HG03139 (cell line): Measurements from ENCODE around the gene KIAA1217.
"Not testable (repeated sequence)": the region's sequence is repeated elsewhere in the genome, so short reads cannot be mapped to it uniquely, and the experiment has no call there.

Source experiments
- ATAC-seq: cut with Tn5 transposase; IDR thresholded peaks from one replicate; pipeline ENCODE4 v1.9.1; 2021; ENCODE audit not compliant: unreplicated experiment

KIAA1217 gene

GRCh38 chr10:24462291-24462813 lies 253.4 kb downstream of the KIAA1217 start:
- no peak for ATAC-seq

DNA sequence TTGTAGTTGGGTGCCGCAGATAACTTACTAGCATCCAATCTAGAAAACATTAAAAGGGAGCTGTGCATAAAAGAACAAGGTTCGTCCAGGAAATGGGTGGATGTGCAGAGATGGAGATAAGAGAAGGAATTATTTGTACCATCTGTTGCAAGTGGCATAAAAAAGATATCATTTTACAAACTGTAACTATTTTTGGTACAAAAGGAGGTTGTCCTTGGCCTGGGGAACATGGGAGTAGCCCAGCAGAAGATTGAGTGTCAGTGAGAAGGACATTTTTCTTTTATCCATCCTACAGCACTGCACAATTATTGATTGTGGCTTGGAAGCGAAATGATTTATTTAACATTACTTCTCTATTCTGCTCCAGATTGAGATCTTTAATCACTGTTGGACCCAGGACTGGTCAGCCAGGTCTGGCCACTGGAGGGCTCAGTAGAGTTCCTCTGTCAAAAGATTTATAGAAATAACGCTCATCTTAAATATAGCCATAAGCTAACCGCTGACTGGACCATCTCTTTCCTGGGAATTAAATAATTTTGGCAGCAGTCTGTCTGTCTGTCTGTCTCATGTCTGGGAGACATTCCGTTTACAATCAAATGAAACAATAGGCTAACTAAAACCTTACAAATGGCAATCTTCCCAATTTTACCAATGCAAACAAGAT lies 254.1 kb downstream of the KIAA1217 start:
- no peak for ATAC-seq

- no peak for ATAC-seq
These were observed 254.9 kb downstream of the KIAA1217 start for GRCh38 chr10:24463611-24464426.

- ATAC-seq, result no peak
These were observed 256.4 kb downstream of the KIAA1217 start for GRCh38 chr10:24465124-24465874.

DNA sequence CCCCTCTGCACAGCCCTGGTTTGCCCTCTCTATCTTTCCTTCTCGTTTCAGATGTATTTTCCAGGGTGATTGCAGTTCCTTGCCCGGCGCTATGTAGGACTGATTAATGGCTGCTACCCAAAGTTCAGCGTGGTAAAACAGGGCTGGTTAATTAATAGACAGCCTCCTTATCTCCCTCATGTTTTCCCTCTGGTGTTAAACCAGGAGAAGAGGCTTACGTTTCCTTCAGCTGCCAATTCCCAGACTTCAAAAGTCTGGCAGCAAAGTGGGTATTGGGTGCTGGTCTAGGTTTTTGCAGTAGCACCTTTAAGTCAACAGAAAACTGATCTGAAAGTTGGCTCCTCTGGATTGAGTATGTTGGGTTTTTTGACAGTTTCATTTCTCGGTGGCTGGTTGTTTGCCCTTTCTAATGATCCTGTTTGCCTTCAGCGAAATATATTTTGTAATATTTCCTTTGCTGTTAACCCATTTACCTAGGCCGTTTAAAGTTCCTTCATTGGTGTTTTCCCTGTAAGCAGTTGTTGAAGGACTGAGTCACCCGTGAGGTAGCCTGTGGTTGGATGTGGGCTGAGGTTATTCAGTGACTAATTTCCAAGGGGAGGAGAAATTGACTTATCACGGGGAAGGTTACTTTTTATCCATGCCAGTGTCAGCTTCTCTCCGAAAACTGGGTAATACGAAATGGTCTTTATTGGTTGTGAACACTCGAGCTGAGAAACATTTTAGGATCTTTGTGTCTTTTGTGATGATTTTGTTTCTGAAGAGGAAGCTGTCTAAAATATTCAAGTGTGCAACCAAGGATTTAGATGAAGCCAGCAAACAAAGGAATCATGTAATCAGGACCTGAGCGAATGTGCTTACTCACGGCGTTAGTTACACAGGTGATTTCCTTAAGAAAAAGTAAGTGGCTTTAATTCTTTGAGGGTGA lies 257.2 kb downstream of the KIAA1217 start:
- ATAC-seq, result no peak

DNA sequence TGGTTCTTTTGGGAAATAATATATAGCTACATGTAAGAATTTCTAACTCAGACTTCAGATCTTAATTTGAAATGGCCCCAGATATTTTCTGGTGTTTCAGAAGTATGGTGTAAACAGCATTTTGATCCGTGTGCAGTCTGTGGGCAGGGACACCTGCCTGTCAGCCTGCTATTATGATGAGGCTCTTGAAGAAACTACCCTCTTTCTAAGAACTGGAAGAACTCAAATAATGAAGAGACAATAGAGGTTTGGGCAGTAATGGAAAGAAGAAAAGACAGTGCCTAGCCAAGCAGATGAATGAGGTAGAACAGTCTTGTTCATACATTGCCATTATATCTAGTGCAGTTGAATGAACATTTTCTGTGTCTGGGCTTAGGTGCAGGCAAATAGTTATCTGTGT lies 258.2 kb downstream of the KIAA1217 start:
- no peak for ATAC-seq

DNA sequence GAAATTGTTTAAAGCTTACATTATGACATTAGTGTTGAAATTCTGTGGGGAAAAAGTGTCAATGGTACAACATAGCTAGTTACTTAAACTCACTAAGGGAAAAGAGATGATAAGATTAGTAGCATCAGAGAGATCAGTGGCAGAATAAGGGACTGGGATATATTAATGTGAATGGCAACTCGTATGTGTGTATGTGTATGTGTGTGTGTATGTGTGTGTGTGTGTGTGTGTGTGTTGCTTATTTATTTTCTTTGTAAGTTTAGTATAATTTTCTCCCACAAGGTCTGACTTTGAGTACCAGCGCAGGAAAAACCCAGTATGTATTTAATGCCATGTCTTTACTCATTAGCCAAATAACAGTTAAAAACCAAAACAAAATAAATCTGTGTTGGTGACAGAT lies 258.7 kb downstream of the KIAA1217 start:
- no peak for ATAC-seq

GRCh38 chr10:24468281-24468751 lies 259.4 kb downstream of the KIAA1217 start:
- ATAC-seq, result no peak

DNA sequence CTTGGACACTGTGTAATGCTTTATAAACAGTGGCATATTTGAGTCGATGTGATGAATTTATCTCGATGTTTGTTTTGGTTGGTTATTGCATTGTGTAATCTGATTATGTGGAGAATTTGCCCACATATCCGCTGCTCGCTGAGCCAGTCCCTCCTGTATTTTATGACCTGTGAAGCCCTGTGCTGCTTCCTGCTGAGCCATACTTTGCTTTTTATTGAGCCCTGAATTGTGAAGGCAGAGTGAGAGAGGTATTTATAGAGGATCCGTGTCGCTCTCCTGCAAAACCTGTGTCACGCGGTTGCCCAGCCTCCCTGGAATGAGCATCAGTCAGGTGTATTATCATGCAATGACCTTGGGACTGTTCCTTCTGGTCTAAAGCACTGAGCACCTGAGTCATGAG lies 261.1 kb downstream of the KIAA1217 start:
- no peak for ATAC-seq

DNA sequence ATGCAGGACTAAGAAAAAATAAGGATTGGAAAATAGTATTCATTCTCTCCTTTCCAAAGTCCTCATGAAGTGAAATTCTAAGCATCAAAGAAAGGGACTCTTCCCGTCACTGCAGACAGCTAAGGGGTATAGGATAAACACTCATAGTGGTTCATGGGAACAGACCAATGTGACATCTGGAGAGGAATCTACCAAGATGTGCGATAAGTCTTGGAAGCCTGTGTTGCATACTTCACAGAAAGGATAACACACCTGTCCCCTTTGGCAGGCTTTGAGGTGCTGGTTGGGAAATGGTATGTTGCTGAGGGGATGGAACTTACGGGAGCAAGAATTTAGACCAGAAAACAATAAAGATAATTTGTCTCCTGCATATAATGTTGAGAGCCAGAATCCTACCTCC lies 266.7 kb downstream of the KIAA1217 start:
- ATAC-seq, result no peak

- no peak for ATAC-seq
These were observed 268.2 kb downstream of the KIAA1217 start for GRCh38 chr10:24476913-24477701.

DNA sequence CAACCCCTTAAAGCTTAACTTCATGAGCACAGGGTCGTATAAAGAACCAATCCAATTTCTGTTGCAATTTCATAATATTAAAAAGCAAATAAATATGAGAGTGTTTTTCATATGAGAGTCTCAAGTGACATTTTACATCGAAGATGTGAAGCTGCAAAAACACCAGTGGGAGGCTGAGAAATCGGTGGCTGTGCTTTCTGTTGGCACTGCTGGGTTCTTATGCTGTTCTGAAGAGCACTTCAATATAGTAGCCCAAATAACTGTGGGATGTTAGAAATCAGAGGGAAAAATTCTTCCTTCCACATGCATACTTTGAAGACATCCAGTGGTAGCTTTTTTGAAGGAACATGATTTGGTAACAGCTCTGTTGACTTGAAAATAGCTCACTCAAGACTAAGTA lies 269.0 kb downstream of the KIAA1217 start:
- ATAC-seq, result no peak

DNA sequence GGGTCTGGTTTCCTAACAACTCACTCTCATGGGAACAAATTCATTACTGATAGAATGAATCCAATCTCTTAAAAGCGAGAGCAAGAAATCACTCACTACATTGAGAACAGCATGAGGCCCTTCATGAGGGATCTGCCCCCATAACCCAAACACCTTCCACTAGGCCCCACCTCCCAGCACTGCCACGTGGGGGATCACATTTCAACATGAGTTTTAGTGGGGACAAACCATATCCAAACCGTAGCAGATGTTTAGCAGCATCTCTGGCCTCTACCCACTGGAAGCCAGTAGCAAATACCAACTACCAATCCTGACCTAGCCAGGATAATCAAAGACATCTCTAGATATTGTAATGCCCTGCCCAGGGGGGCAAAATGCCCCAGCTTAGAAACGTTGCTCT lies 270.9 kb downstream of the KIAA1217 start:
- ATAC-seq, result no peak

DNA sequence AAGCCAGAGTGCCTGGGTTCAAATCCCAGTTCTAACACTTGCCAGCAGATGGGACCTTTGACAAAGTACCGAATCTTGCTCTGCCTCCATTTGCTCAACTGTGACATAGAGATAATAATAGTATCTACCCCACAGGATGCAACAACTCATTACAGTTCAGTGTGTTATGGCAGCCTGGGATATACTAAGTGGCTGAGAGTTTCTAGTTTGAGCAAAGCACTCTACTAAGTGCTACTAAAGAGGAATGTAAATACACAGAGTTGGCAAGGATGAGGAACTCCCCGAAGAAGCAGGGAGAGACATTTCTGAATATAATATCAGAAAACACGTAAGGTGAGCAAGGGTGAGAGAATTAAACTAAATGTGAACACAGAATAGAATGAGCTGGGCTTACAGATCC lies 271.5 kb downstream of the KIAA1217 start:
- no peak for ATAC-seq

DNA sequence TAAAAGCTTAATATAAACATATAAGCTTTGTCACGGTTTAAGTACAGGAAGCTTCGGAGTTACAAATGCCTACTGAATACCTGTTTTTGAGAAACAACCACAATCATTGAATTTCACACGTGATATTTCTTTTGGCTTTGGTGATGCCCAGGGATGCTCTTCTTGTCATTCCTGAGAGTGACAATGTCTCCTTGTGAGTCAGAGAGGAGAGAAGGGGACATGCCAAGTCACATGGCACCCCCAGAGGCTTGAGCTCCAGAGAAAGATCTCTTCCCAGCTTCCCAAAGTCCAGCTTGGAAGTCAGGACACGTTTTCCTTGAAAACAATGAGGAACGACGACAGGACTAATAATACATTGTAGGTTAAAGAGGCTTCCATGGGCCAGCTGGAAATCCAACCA lies 272.3 kb downstream of the KIAA1217 start:
- no peak for ATAC-seq

- not testable (repeated sequence) for ATAC-seq
These were observed 273.8 kb downstream of the KIAA1217 start for GRCh38 chr10:24482713-24483112.

DNA sequence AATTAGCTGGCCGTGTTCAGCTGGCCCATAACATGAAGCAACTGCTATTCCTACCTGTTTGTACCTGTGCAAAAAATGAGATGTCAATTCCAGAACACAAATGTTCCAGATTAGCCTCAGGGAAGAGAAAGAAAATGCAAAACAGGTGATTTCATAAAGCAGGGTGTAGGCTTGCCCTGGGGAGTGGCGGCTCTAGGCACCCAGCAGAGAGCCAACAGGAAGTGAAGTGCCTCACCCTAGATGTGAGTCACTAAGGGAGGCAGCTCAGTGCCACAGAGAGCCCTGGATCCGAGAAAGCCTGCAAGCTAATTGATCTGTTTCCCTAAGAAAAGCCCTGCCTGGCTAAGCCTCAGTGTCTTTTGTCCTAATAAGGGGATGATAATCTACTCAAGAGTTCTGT lies 274.8 kb downstream of the KIAA1217 start:
- peak; percentile 71 for ATAC-seq

DNA sequence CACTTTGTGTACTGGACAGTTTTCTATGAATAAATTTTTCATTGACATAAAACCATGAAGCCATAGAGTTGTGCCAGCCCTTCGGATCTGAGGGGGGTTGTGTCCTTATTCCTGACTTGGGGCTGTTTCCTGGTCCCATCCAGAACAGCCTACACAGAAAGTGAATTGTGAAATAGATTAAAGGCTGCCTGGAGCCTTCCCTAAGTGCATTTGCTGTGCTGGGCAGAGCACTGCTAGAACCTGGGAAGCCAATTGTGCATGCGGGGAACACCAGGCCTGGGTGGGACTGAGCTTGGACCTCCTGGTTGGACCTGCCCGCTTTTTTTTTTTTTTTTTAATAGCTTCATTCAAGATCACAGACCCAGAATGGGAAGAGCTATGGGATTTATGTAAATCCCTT lies 275.8 kb downstream of the KIAA1217 start:
- no peak for ATAC-seq

GRCh38 chr10:24485304-24485703 lies 276.4 kb downstream of the KIAA1217 start:
- no peak for ATAC-seq

DNA sequence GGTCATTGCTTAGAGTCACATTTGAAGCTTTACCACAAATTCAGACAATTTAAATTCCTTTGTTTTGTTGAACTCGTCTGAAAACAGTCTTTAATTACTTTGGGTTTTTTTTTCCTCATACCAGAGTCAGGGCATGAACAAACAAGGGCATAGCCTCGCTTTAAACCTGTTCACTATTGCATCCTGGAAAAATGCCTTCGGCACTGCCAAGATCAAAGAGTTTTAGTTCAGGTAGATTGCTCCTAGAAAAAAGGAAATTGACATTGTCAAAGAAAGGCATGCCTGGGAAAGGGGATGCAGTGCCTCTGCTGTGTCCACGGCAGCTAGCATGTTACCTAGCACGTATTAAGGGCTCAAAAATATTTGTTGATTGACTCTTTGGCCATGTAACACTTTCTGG lies 279.7 kb downstream of the KIAA1217 start:
- no peak for ATAC-seq
